ENCODE data around the gene ZNF221.
"Not testable (repeated sequence)": the region's sequence is repeated elsewhere in the genome, so short reads cannot be mapped to it uniquely, and the experiment has no call there.

The ZNF221 gene

GRCh38 chr19:43950834-43951645 is at the start of gene ZNF221:
ZNF221 (plus strand) TSS chr19:43951228; CDS start chr19:43962727, 11,499 bp downstream.
- peak; percentile 65 for DNase-seq

- no peak for DNase-seq
Measured at GRCh38 chr19:43901395-43902390, 49.3 kb upstream of the ZNF221 start.

- DNase-seq, result no peak
Measured at GRCh38 chr19:43902399-43902798, 48.6 kb upstream of the ZNF221 start.

- no peak for DNase-seq
Measured at GRCh38 chr19:43905897-43906296, 45.1 kb upstream of the ZNF221 start.

- no peak for DNase-seq
Measured at GRCh38 chr19:43906774-43907173, 44.3 kb upstream of the ZNF221 start.

- DNase-seq, result no peak
Measured at GRCh38 chr19:43908659-43909058, 42.4 kb upstream of the ZNF221 start.

- DNase-seq, result no peak
Measured at GRCh38 chr19:43910884-43911283, 40.1 kb upstream of the ZNF221 start.

- DNase-seq, result no peak
Measured at GRCh38 chr19:43913383-43913782, 37.6 kb upstream of the ZNF221 start.

GRCh38 chr19:43914051-43914450 is 37.0 kb upstream of the ZNF221 start:
- DNase-seq, result no peak

- DNase-seq, result no peak
Measured at GRCh38 chr19:43923875-43924274, 27.2 kb upstream of the ZNF221 start.

GRCh38 chr19:43928820-43929219 is 22.2 kb upstream of the ZNF221 start:
- no peak for DNase-seq

GRCh38 chr19:43934055-43934984 is 16.7 kb upstream of the ZNF221 start:
- no peak for DNase-seq

- DNase-seq, result peak; percentile 33
Measured at GRCh38 chr19:43934985-43935708, 15.9 kb upstream of the ZNF221 start, which contains the start of gene ZNF45. ZNF45 (minus strand) TSS chr19:43935282; CDS start chr19:43922185, 13,097 bp downstream.

GRCh38 chr19:43936188-43936587 is 14.8 kb upstream of the ZNF221 start:
- DNase-seq, result no peak

GRCh38 chr19:43939557-43940260 is 11.3 kb upstream of the ZNF221 start:
- no peak for DNase-seq

- no peak for DNase-seq
Measured at GRCh38 chr19:43940719-43941118, 10.3 kb upstream of the ZNF221 start.

- DNase-seq, result no peak
Measured at GRCh38 chr19:43941209-43941608, 9.8 kb upstream of the ZNF221 start.

GRCh38 chr19:43947412-43947811 is 3.6 kb upstream of the ZNF221 start:
- not testable (repeated sequence) for DNase-seq

- DNase-seq, result not testable (repeated sequence)
Measured at GRCh38 chr19:43949803-43950202, 1.2 kb upstream of the ZNF221 start.

GRCh38 chr19:43956827-43957226 is 5.8 kb downstream of the ZNF221 start:
- DNase-seq, result no peak

GRCh38 chr19:43957891-43958290 is 6.9 kb downstream of the ZNF221 start:
- DNase-seq, result no peak

Data from NCI-H524 treated with DMSO at 0.1 percent for 48 hours (cell line).